T-helper 17 cell (primary cell): ENCODE measurements around the gene TRIM36. TPM values are rescaled to one million over a fixed set of nuclear protein-coding genes. Genes with fewer than 3 reads are reported as not detected.
A peak's percentile ranks its signal among the peaks of the same experiment; 100 is the strongest.

Experiments used
- ATAC-seq: fragments of 150-1000 bp; cut with Tn5 transposase; 2 replicates; pipeline ENCODE4 v1.10.0; 2021; ENCODE audit warnings: mild to moderate bottlenecking, moderate library complexity
- DNase-seq, 3 donors: peaks; one replicate each; pipeline versions ENCODE4 v3.0.0 to v3.0.0-alpha.2; 2020 to 2021
- H3K9me3 ChIP-seq: one replicate; pipeline ENCODE4 v1.7.0; 2013; ENCODE audit warnings: low read length, mild to moderate bottlenecking; ENCODE audit not compliant: control insufficient read depth, poor library complexity, severe bottlenecking
- H3K27ac Mint-ChIP-seq: one replicate; pipeline ENCODE4 v1.8.0; 2022; ENCODE audit warnings: mild to moderate bottlenecking, moderate library complexity, mixed read lengths
- H3K27me3 Mint-ChIP-seq: one replicate; pipeline ENCODE4 v1.8.0; 2022; ENCODE audit warnings: mixed read lengths
- H3K36me3 Mint-ChIP-seq: one replicate; pipeline ENCODE4 v1.8.0; 2022; ENCODE audit warnings: low read depth, mixed read lengths
- H3K4me1 Mint-ChIP-seq: one replicate; pipeline ENCODE4 v1.8.0; 2022; ENCODE audit warnings: mild to moderate bottlenecking, mixed read lengths
- H3K4me3 Mint-ChIP-seq: one replicate; pipeline ENCODE4 v1.8.0; 2022; ENCODE audit warnings: mild to moderate bottlenecking, moderate library complexity, mixed read lengths
- total RNA-seq, 4 donors: library from RNA in 2 of 4; stranded (reverse) in 2 of 4; gene quantifications; one replicate each; pipeline ENCODE4 v1.2.3 and lab custom pipeline; 2022 to 2026

The TRIM36 gene
- total RNA-seq, 2 donors from 2014 or later = 0.40 TPM; not detected in 1

DNA sequence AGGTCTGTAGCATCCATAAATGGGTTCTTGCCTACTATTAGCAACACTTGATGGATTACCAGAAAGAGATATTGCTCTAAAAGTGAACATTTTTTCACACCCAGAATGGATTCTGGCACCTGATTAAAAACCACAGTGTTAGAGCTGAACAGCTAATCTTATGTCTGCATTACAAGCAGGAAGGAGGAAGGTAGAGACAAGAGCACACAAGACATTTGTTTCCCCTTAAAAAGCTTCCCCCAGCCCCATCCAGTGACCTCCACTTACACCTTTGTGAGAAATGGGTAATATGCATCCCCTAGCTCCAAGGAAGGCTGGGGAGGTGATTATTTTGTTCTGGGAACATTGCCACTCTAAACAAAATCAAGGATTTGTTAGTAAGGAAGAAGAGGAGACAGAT, 12.0 kb upstream of the TRIM36 start:
- Mint-ChIP-seq H3K36me3 (peaks cover 3% of the 10 kb centered on the region), H3K4me1 (peaks cover 5% of the 10 kb centered on the region), H3K4me3 (no peak overlapping the region), H3K27me3 (peaks cover 69% of the 10 kb centered on the region), H3K27ac (no peak overlapping the region)
- no peaks in the 10 kb centered on the region for H3K9me3 ChIP-seq
- ATAC-seq (no peak), DNase-seq (no peak)

DNA sequence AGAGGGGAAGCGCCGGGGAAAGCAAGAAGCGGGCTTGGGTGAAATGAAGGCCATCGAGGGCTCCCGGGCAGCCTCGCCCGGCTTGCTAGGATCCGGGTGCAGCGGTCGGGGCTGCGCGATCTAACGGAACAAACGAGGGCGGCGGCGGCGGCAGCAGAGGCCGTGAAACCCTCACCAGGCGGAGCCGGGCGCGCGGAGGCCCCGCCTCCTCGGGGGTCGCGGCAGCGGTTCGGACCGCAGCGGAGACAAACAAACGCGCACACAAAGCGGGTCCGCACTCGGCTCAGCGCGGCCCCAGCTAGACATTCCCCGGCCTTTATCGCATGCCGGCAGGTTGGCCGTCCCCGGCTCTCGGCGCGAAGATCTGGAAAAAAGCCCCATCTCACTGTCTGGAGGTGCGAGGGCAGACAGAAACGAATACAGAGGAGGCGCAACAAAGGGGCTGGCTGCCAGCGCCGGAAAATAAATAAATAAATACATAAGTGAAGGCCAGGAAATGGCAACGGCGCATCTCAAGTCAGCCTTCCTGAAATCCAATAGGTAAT, 10.5 kb upstream of the TRIM36 start:
- peak overlapping the region; percentile 92 for H3K4me3 Mint-ChIP-seq
- H3K27me3 Mint-ChIP-seq = peaks cover 71% of the 10 kb centered on the region
- no peak overlapping the region for H3K27ac Mint-ChIP-seq
- ATAC-seq (peak; percentile 70), DNase-seq (no peak)
- H3K36me3 Mint-ChIP-seq = peaks cover 3% of the 10 kb centered on the region
- H3K9me3 ChIP-seq = no peaks in the 10 kb centered on the region
- peaks cover 5% of the 10 kb centered on the region for H3K4me1 Mint-ChIP-seq

DNA sequence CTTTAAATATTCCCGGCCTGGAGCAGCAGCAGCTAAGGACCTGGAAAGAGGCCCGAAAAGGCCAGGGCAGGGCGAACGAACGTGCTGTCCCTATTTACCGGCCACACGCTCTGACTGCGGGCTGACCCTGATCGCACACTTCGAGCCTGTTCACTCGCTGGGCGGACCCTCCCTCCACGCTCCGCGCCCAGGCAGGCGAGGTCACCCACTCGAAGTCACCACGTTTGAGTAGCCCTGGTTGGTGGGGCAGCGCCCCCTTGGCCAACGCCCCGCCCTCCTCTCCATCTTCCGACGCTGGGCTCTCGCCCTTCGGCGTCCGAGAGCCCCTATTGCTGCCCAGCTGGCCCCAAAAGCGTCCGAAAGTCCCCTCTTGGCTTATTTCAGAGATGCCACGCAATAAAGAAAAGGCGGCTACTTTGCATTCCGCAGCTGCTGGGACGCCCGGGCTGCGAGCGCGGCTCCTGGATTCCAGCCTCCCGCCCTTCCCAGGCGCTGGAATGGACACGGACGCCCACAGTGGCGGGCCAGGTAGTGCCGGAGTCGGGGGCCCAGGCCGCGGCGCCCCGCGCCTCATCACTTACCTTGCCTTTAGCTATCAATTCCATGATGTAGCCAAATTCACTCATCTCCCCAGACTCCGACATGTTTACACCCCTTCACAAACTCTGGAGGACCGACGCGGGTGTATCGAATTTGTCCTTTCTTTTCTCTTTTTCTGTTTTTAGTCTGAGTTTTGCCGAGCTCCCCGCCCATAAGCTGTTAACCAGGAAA, 9.9 kb upstream of the TRIM36 start:
- ATAC-seq (peak; percentile 35), DNase-seq (no peak)
- H3K4me1 Mint-ChIP-seq = peaks cover 5% of the 10 kb centered on the region

DNA sequence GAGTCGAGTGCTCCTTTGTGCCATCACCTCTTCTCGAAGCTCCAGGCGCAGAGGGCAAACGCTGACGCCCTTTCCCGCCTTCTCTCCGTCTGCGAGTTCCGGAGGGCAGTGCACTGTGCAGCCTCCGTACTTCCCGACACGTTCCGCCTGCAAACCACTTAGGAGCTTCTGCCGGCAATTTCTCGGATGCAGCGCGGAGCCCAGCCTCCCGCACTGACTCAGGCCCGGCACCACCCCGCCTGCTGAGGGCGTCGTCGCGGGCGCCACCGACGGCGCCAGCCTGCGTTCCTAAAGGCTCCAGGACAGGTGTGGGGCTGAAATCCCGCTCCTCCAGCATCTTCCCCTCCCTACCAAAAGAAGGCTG, 9.3 kb upstream of the TRIM36 start:
- H3K4me1 Mint-ChIP-seq = peaks cover 5% of the 10 kb centered on the region
- DNase-seq = no peak
- H3K4me3 Mint-ChIP-seq = peak overlapping the region; percentile 33
- H3K27me3 Mint-ChIP-seq = peaks cover 71% of the 10 kb centered on the region
- no peaks in the 10 kb centered on the region for H3K9me3 ChIP-seq
- ATAC-seq = no peak
- peaks cover 3% of the 10 kb centered on the region for H3K36me3 Mint-ChIP-seq
- H3K27ac Mint-ChIP-seq = no peak overlapping the region

More for the DNA sequence above, 9.9 kb upstream of the TRIM36 start:
- H3K9me3 ChIP-seq = no peaks in the 10 kb centered on the region
- Mint-ChIP-seq H3K27me3 (peaks cover 71% of the 10 kb centered on the region), H3K4me3 (peak overlapping the region; percentile 92), H3K27ac (no peak overlapping the region), H3K36me3 (peaks cover 3% of the 10 kb centered on the region)

DNA sequence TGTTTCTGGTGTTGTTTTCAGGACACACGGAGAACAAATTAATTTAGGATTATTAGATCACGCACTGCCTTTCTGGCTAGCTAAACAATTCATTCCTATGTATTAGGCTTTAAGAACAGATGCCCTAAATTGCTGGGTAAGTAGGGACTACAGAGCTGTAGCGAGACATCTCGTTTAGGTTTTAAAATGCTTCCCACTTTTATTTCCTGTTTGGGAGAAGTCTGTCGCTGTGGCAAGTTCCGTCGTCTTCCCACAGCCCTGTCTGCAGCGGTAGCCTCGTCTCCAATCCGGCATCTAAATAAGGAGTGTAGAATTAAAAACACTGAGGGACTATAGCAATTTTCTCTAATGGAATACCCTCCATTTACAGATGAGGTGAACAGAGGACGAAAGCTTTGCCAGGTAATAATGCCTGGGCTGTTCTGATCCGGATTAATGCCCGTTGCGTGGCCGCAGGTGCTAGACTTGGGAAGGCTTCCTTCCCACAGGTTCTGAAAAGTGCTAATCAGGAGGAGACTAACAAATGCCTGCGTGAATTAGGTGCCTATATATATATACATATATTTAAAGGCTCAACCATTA, 1.3 kb upstream of the TRIM36 start:
- Mint-ChIP-seq H3K4me1 (no peaks in the 10 kb centered on the region), H3K27ac (no peak overlapping the region), H3K27me3 (peaks cover 72% of the 10 kb centered on the region), H3K36me3 (peaks cover 5% of the 10 kb centered on the region), H3K4me3 (peak overlapping the region; percentile 86)
- no peak for DNase-seq
- H3K9me3 ChIP-seq = peaks cover 3% of the 10 kb centered on the region
- ATAC-seq = no peak

DNA sequence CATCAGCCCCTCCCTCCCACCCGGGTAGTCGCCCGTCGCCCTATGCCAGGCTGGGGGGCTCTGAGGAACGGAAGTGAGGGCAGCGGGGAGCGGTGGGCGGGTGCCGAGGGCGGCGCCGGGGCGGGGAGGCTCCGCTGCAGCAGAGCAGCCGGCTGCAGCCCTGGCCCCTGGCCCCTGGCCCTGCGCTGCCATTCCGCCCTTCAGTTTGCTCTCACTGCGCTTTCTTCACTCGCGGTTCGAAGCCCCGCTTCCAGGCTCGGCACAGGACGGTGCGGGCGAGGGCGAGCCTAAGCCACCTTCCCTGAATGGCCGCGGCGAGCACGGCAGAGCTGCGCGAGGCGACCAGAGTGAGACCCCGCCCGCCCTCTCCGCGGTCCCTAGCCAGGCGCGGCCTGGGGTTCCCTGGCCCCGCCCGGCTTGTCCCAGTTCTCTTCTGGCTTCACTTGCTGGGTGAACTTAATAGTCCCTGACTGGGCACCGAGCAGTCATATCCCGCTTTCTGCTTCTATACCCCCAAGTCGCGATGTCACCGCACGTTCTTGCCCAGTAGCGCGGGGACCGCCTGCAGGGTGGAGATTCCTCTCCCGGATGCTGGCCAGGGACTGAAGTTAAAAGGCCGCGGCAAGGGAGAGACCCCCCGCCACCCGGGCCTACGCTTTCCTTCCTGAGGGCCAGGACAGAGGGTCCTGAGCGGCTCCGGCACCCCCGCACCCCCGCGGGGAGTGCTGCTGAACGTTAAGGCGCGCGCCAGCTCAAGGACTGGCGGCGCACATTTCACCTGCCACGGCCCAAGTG, 623 bp upstream of the TRIM36 start:
- peaks cover 3% of the 10 kb centered on the region for H3K9me3 ChIP-seq
- no peak for DNase-seq
- peaks cover 5% of the 10 kb centered on the region for H3K36me3 Mint-ChIP-seq
- no peak overlapping the region for H3K27ac Mint-ChIP-seq
- peak overlapping the region; percentile 86 for H3K4me3 Mint-ChIP-seq
- peak; percentile 29 for ATAC-seq
- peaks cover 77% of the 10 kb centered on the region for H3K27me3 Mint-ChIP-seq
- H3K4me1 Mint-ChIP-seq = no peaks in the 10 kb centered on the region

DNA sequence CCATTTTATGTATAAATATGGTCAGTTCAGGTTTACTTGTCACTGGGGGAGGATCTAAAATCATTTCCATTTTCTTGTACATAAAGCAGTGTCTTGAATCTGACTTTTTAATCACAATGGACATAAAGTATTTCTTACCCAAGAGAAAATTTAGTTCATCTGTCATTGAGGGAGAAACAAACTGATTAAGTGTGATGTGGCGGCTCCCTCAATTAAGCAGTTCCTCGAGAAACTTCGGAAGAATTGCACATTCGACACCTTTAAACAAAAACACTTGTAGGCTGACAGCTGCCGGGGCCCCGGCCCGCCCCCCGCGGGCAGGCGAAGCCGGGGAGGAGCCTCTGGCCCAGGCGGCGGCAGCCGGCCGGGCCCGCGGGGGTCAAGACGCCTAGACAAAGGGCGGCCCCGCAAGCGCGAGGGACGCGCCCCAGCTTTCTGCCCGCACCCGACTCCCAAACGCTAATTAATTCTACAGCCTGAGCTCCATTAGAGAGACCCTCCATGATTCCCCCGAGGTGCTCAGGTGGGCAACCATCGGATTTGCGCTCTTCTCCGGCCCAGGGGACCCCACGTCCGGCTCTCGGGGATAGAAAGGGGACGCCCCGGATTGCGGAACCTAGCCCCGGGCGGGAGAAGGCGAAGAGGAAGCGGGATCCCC, 750 bp downstream of the TRIM36 start:
- Mint-ChIP-seq H3K4me3 (peak overlapping the region; percentile 85), H3K27ac (no peak overlapping the region), H3K36me3 (peaks cover 5% of the 10 kb centered on the region), H3K27me3 (peaks cover 81% of the 10 kb centered on the region), H3K4me1 (no peaks in the 10 kb centered on the region)
- no peak for DNase-seq
- ATAC-seq = no peak
- peaks cover 3% of the 10 kb centered on the region for H3K9me3 ChIP-seq

DNA sequence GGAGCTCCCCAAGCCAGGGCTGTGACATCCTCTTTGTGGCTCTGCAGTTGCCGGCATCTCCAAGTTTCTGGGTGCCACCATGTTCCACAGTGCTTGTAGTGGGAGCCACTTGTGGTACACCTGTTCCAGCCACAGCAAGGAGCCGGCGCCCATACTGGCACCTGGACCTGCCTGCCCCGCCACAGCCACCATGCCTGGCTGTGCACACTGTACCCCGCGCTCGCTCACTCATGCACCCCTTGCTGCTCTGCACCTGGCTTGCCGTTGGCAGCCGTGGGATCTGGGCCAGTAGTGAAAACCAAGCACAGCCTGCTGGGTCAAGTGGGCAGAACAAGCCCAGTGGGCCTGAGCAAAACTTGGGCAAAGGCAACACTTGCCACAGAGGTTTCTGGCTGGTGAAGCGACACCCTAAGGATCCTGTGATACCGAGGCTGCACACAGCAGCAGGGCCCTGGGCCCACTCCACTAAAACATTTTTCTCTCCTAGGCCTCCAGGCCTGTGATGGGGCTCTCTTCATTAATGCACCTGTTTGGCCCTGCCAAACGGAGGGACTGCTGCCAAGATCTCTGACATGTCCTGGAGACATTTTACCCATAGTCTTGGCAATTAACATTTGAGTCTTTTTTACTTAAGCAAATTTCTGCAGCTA, 2.8 kb downstream of the TRIM36 start:
- no peaks in the 10 kb centered on the region for H3K9me3 ChIP-seq
- Mint-ChIP-seq H3K4me3 (no peak overlapping the region), H3K27me3 (peaks cover 75% of the 10 kb centered on the region), H3K27ac (no peak overlapping the region), H3K4me1 (no peaks in the 10 kb centered on the region), H3K36me3 (peaks cover 7% of the 10 kb centered on the region)
- no peak for DNase-seq
- ATAC-seq = no peak

DNA sequence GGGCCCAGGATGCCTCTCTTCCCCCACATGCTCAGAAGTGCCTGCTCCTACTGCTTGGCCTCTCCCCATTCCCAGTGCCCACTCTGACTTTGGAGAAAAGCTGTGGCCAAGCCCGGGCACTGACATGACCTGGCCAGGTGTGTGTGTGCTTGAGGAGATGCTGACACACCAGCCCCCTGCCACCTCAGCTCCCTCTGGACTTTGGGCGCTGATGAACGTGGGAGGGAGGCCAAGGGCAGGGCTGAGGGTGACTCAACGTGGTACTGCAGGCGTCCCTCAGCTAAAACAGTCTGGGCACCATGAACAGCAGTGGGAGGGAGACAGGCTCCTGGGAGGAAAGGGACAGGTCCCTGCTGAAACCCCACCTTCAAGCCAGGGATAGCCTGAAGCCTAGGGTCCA, 3.9 kb downstream of the TRIM36 start:
- no peaks in the 10 kb centered on the region for H3K9me3 ChIP-seq
- Mint-ChIP-seq H3K27me3 (peaks cover 73% of the 10 kb centered on the region), H3K4me3 (no peak overlapping the region), H3K27ac (no peak overlapping the region), H3K4me1 (no peaks in the 10 kb centered on the region), H3K36me3 (peaks cover 7% of the 10 kb centered on the region)
- no peak for ATAC-seq
- no peak for DNase-seq

DNA sequence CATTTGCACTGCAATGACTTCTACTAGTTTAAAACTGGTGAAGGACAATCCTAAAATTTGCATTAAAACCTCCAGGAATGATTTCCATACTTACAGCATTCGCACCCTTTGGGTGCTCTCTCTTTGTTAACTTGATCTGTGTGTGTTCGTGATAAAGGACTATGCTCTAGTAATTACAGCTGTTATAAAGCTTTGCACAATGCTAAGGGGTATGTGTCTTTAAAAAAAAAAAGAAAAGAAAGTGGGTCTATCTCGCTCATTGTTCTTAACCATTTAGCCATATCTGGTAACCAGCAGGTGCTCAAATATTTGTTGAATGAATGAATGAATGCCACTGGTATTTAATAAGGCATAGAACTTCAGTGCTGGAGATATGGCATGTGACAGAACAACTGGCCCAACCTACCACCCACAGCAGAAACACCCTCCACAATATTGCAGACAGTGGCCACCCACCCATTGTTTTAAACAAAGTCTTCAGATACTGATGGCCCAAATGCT, 8.7 kb downstream of the TRIM36 start:
- Mint-ChIP-seq H3K36me3 (peaks cover 4% of the 10 kb centered on the region), H3K4me3 (no peak overlapping the region), H3K4me1 (no peaks in the 10 kb centered on the region), H3K27me3 (peaks cover 58% of the 10 kb centered on the region), H3K27ac (no peak overlapping the region)
- no peak for ATAC-seq
- no peak for DNase-seq
- H3K9me3 ChIP-seq = no peaks in the 10 kb centered on the region

DNA sequence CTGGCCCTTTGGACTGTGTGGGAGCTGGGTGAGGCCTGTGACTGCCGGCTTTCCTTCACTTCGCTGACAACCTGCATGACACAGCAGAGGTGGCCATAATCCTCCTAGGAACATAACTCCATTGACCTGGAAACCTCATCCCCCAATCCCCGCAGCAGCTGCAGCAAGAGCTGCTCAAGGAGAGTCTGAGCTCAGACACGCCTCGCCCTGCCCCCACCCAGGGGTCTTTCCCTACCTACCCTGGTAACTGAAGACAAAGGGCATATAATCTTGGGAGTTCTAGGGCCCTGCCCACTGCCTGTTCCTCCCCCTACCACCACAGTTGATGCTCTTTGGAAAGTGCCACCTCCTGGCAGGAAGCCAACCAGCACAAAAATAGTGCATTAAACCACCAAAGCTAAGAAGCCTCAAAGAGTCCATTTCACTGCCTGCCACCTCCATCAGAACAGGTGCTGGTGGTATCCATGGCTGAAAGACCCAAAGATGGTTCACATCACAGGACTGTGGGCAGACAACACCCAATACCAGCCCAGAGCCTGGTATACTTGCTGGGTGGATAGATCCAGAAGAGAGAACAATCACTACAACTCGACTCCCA, 18.4 kb downstream of the TRIM36 start:
- H3K4me3 Mint-ChIP-seq = no peak overlapping the region
- no peak overlapping the region for H3K27ac Mint-ChIP-seq
- peaks cover 10% of the 10 kb centered on the region for H3K27me3 Mint-ChIP-seq
- no peaks in the 10 kb centered on the region for H3K4me1 Mint-ChIP-seq
- no peak for ATAC-seq
- H3K36me3 Mint-ChIP-seq = no peaks in the 10 kb centered on the region
- H3K9me3 ChIP-seq = peaks cover 8% of the 10 kb centered on the region
- no peak for DNase-seq

DNA sequence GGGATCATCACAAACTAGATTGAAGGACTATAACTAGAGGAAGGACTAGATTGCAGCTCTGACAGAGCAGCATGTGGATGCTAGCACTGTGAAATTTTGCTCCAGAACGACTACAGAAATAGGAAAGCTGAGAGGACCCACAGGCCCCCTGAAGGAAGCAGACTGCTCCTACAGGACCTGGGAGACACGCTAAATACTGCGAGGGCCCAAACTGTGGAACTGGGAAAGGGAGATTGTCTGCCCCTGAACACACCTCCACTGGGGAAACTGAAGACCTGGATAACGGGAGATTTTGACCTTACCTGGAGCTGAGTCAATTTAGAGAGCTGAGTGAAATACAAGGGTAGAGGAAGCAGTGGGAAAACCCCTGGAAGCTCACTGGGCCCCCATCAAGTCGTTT, 19.2 kb downstream of the TRIM36 start:
- no peaks in the 10 kb centered on the region for H3K4me1 Mint-ChIP-seq
- DNase-seq (no peak), ATAC-seq (no peak)
- H3K4me3 Mint-ChIP-seq = no peak overlapping the region
- H3K27ac Mint-ChIP-seq = no peak overlapping the region
- peaks cover 3% of the 10 kb centered on the region for H3K27me3 Mint-ChIP-seq
- no peaks in the 10 kb centered on the region for H3K36me3 Mint-ChIP-seq
- H3K9me3 ChIP-seq = peaks cover 8% of the 10 kb centered on the region
